HG03039 (cell line): Measurements from ENCODE around the gene C1orf232.

ENCODE experiments used
- ATAC-seq: cut with Tn5 transposase; IDR thresholded peaks from one replicate; pipeline ENCODE4 v1.9.1; 2021; ENCODE audit warnings: mild to moderate bottlenecking, moderate library complexity; ENCODE audit not compliant: unreplicated experiment

The C1orf232 gene

DNA sequence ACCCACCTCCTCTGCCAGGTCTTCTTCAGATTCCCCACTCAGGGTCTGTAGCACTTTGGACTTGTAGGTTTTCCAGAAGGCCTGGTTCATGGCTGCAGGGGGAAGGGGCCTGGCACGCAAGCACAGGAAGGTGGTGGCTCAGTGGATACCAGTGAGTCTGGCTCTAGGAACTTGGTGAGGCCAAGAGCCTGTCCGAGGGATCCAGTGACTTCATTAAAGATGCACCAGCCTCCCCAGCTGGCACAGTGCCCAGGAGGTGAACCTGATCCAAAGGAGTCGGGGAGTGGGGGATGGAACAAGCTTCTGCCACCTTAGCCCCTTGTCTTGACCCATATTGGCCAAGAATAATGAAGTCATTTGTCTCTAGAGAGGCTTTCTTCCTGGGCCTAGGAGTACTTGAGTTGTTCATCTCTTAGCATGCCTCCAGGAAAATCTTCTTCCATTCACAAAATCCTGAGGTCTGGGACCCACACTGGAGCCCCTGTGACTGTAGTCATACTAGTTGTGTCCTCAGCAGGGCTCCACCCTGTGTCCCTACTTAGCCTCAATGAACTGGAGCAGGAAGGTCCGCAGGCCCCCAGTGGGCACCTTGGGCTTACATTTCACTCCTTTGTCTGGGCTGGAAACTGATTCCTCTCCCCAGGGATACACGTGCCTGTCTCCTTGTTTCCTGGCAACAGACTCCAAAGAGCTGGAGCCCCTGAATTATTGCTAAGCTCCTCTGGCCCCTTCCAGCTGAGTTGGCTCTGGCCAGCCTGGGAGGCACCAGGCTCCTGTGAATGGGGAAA is at the start of gene C1orf232:
TSS of gene C1orf232 (minus strand) at position 554 of the 788 bp plus-strand sequence. CDS start at position 90, 464 bp downstream.
- no peak for ATAC-seq

DNA sequence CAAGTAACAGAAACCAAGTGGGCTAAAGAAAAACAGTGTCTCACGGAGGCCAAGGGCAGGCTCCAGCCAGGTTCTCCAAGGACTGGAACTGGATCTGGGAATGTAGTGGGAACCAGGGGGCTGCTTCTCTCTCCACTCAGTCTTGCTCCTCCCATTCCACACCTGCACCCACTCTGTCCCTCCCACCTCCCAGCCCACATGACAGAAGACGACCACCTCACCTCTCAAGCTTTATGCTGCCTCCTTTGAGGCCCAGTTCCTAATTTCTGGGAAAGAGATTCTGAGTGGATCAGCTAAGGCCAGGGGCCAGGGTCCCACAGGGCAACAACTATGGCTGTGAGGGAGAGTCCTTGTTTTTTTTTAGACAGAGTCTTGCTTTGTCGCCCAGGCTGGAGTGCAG is 46.5 kb upstream of the C1orf232 start:
- ATAC-seq, result no peak

DNA sequence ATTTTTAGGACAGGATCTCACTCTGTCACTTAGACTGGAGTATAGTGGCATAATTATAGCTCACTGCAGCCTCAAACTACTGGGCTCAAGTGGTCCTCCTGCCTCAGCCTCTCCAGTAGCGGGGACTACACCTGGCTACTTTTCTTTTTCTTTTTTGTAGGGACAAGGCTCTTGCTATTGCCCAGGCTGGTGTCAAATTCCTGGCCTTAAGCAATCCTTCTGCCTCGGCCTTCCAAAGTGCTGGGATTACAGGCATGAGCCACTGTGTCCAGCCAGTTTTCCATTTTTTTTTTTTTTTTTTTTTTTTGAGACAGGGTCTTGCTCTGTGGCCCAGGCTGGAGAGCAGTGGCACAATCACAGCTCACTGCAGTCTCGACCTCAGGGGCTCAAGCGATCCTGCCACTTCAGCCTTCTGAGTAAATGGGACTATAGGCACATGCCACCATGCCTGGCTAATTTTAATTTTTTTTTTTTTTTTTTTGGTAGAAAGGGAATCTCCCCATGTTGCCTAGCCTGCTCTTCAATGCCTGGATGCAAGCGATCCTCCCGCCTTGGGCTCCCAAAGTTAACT is 44.7 kb upstream of the C1orf232 start:
- ATAC-seq, result no peak

DNA sequence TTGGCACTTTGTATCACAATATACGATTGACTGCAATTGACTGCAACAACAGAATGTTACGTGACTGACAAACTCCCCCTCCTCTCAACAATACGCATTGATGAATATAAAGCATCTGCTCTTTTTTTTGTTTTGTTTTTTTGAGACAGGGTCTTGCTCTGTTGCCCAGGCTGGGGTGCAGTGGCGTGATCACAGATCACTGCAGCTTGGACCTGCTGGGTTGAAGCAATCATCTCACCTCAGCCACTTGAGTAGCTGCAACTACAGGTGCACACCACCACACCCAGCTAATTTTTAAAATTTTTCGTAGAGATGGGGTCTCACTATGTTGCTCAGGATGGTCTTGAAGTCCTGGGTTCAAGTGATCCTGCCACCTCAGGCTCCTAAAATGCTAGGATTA is 44.0 kb upstream of the C1orf232 start:
- no peak for ATAC-seq

DNA sequence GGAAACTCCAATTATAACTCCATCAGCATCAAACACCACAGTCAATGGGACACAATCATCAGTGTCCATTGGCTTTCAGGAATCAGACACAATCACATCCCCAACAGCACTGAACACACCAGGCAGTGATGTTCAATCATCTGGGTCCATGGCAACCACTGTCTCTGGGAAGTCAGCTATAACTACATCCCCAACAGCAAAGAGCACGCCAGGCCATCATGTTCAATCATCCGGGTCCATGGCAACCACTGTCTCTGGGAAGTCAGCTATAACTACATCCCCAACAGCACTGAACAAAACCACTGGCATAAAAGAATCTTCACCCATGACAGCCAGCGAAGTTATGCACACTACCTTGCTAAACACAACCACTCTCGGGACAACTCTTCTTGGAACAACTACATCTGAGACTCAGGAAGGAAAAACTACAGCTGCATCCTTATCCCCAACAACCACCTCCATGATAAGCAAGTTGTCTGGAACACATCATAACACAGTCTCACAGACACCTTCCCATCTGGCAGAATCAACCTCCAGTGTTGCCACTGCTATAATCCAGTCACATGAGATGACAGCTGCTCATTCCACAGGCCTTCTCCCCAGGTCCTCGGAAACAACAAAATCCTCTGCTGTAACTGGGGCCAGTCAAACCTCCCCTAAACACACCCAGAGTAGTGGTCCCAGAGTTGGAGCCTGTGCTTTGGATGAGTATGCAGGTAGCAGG is 41.5 kb upstream of the C1orf232 start:
- no peak for ATAC-seq

DNA sequence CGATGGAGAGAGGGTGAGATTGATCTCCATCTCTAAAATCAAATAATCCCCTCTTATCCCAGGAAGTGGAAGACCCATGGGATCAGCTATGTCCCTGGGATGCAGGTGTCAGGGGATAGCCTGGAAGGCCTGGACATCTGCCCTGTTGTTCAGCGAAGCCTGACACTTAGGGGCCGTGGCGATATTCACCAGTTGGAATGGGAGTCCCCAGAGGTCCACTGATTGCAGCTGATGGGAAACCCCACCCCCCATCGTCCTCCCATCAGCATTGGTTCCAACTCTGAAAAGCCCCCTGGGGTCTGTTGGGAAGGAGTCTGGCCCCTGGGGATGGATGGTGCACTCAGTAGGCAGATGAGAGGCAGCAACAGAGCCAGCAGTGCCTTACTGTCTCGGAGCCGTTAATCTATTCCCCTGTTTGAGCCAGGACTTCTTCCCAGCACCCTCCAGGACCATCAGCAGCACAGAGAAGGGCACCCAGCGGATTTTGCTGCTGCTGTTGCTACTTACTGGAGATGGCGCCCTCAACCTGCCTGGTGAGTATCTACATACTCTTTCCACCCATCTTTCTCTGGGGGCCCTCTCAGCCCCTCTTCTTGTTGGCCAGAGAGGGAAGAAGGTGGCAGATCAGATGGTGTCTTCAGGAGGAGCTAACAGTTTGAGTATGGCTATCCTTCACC is 35.0 kb upstream of the C1orf232 start:
- ATAC-seq, result no peak

DNA sequence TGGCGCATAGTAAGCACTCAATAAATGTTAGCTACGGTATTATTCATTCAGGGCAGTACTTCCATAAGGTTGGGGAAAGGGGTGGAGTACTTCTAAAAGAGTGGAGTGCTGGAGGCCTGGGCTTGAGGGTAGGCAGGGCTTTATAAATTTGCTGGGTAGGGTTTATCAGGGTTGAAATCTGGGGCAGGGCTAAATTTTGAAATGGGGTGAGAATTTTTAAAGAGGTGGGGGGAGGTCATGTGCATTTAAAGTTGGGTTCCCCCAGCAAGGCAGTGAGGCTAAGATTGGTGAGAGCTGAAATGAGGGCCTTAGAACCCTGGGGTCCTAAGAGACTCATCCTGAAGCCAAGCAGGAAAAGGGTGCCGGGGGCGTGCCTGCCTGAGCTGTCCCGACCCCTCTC is 31.6 kb upstream of the C1orf232 start:
- ATAC-seq, result no peak

DNA sequence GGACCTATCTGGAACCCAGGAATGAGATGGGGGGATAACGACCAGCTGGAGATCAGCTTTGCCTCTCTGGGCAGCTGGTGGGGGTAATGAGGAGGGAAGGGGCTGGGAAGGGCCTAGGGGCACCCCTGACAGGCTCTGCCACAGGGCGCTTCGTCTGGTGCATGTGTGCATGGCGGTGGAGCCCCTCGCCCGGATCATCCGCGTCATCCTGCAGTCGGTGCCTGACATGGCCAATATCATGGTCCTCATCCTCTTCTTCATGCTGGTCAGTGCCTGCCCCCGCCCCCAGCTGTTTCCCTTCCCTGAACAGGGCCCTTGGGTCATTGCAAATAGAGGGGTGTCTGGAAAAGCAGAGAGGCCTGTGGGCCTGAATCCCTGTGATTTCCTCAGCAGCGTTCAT is 29.1 kb upstream of the C1orf232 start:
- ATAC-seq, result no peak

DNA sequence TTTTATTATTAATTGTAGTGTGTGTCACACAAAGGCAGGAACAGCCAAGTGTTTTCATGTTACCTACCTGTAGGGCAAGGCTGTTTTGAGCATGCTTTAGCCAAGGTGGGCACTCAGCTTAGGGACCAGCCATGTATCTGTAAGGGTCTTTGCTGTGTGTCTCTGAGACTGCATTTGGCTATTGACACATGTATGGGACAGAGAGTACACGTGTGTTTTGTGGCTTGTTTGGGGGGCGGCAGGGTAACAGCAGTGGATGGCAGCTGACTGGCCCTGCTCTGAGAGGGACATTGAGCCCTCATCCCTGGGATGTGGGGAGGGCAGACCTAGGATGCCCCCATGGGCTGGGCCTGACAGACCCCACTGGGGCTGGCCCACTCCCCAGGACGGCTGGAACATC is 28.5 kb upstream of the C1orf232 start:
- no peak for ATAC-seq

DNA sequence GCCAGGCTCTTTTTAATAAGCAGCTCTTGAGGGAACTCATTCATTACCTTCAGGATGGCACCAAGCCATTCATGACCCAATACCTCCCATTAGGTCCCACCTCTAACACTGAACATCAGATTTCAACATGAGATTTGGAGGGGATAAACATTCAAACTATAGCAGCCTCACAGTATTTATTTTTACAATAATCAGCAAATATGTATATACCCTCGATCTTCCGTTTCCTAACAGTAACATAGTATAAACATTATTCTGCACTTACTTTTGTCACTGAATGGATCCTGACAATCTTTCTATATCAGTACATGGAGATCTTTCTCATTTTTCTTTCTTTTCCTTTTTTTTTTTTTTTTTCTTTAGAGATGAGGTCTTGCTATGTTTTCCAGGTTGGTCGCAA is 27.0 kb upstream of the C1orf232 start:
- ATAC-seq, result no peak

DNA sequence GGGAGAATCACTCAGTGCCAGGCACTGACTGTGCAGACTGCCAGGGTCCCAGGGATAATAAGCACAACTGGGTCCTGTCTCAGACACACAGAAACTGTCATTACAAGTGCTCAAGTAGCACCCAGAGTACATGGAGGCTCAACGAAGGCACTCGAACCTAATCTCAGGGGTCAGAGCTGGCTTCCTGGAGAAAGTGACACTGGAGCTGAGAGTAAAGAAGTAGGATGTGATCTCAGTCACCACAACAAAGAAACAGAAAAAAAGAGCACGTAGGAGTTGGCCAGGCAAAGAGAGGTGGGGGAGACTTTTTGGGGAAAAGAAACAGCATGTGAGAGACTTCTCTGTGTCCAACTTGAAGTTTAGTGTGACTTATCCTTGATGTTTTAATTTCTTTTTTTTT is 23.0 kb upstream of the C1orf232 start:
- no peak for ATAC-seq

DNA sequence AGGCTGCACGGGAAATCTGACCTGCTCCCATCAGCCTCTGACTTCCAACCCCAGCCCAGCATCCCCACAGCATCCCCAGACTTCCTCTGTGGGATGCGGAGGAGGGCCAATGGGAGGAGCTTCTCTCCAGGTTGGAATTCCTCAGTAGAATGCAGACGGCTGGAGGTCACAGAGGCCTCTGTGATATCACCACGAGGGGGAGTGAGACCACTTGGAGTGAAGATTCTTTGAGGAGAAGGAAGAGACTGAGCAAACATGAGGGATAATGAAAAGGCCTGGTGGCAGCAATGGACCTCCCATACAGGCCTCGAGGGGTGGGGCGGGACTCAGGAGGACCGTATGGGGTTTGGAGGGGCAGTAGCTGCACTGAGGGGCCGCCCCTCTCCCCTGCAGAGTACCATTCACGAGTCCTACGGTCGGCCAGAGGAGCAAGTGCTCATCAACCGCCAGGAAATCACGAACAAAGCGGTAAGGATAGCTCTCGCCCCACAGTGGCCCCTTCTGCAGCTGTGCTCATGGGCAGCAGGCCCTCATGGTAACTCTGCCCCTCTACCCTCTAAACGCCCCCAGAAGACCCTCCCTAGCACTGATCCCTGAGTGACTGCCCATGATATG is 21.7 kb upstream of the C1orf232 start, which contains the start of gene CATSPER4:
TSS of gene CATSPER4 (plus strand) at position 230 of the 615 bp plus-strand sequence. CDS start at position 256, 26 bp downstream.
- ATAC-seq, result no peak

DNA sequence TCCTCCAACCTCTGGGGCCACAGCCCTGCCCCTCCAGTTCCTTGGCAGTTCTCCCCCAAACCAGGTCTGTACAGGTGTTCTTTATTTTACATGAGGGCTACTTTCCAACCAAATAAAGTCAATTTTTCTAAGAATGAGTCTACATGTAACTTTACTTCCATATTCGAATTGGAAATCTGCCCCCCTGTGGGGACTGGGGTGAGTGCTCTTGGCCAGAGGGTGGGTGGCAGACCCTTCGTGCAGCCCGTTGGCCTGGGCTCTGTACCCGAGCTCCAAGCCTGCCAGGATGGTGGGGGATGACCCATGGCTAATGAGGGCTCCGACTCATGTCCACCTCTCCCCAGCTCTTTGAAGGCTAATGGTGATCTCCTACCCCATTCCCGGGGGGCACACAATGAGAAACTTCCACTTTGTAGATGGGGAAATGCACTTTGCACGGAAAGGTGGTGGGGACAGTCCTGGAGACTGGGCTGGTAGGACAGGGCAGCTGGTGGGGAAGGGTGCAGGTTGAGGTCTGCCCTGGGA is 21.1 kb upstream of the C1orf232 start:
- ATAC-seq, result no peak

DNA sequence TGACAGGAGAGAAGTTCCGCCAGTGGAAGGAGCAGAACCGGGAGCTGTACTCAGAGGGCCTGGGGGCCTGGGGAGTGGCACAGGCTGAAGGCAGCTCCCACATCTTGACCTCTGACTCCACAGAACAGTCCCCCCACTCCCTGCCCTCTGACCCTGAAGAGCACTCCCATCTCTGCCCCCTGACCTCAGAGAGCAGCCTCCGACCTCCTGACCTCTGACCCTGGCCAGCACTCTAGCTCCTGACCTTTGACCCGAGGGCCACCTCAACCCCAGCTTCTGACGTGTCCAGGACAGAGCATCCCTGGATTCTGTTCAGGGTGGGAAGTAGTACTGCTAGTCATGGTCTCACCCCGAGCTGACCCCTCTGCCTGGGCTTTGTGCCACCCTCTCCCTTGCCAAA is 20.6 kb upstream of the C1orf232 start:
- no peak for ATAC-seq

DNA sequence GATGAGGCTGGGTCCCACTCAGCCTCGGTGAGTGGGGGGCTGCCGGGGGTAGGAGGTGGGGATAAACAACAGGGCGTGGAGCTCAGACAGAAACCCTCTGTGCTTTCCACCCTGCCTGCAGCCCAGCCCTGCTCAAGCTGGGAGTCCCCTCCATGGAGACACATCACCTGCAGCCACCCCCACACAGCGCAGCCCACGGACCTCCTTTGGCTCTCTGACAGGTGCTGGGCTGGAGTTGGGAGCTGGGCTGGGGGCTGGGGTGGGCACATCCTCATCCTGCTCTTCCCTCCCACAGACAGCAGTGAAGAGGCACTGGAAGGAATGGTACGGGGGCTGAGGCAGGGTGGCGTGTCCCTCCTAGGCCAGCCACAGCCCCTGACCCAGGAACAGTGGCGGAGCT is 19.7 kb upstream of the C1orf232 start:
- no peak for ATAC-seq

DNA sequence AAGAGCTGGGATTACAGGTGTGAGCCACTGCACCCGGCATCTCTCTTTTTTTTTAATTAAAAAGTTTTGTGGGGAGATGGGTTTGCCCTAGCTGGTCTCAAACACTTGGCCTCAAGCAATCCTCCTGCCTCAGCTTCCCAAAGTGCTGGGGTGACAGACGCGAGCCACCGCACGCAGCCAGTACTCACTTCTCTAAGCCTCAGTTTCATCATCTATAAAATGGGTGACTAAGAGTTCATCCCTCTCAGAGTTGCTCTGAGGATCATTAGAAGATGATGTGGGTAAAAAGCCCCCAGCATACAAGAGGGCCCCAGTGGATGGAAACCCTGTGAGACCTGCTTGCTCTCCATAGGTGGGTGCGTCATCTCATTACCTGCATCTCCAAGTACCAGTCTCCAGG is 19.1 kb upstream of the C1orf232 start:
- no peak for ATAC-seq

DNA sequence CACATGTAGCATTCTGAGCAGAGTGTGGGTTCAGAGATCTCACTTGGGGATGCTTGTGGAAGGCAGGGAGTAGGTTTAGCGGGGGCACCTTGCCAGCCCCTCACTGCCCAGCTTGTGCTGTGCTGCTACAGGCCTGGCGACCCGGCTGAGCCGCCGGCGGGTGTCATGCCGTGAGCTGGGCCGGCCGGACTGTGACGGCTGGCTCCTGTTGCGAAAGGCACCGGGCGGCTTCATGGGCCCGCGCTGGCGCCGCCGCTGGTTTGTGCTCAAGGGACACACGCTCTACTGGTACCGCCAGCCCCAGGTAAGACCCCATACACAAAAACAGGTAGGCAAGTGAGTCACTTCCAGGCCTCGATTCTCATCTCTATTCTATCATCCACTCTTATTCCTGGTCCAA is 16.1 kb upstream of the C1orf232 start:
- ATAC-seq, result no peak

DNA sequence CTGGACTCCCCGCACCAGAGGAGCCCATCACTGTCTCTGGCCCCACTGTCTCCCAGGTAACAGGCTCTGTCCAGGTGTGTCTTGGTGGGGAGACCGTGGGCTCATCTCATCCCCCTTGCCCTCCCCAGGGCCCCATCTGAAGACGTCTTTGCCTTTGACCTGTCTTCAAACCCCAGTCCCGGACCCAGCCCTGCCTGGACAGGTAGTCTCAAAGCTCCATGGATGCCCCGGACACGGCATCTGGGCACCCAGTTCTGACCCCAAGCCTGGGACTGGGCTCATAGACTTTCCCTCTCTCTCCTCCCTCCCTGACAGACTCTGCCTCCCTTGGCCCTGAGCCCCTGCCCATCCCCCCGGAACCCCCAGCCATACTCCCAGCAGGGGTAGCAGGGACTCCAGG is 15.3 kb upstream of the C1orf232 start:
- no peak for ATAC-seq

DNA sequence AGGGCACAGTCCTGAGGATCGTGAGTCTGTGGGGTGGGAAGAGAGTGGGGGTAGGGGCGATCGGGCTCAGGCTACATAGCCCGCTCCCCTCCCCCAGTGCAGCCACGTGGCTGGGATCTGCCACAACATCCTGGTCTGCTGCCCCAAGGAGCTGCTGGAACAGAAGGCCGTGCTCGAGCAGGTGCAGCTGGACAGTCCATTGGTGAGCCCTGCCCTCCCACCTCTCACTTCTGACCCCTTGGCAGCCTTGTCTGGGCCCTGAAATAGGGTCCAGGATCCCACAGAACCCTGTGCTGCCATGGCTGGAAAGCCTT is 13.6 kb upstream of the C1orf232 start:
- no peak for ATAC-seq

DNA sequence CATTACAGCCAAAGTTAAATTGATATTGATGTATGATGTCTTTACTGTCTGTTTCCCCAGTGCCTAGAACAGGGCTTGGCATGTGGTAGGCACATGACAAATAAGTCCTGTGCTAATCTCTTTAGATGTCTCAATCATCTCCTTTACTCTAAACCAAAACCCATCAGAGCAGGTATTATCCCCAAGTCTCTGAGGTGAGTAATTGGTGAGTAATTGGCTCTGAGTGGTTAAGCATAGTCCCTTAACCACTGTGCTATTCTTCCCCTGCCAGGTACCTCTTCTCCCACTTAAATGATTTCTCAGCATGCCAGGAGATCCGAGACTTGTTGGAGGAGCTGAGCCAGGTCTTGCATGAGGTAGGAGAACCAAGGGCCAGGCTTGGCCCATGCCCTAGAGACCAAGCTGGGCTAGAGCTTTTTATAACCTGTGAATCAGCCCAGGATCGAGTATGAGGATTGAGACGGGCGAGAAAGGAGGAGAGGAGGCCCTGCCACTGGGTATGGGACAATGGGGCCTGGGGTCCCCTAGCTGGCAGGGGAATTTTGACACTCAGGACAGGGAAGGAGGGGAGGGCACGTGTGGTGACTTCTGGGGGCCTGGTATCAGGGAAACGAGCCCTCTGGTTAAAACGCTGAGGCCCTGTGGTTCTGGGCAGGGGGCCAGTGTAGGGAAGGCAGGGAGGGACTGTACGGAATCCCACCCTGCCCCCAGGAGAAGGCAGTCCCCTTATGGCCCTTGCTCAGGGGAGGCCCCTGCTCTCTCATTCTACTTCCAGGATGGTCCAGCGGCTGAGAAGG is 13.0 kb upstream of the C1orf232 start:
- ATAC-seq, result no peak
